HG03039 (cell line): Measurements from ENCODE around the gene ELOB.

Experiments
- ATAC-seq: cut with Tn5 transposase; IDR thresholded peaks from one replicate; pipeline ENCODE4 v1.9.1; 2021; ENCODE audit warnings: mild to moderate bottlenecking, moderate library complexity; ENCODE audit not compliant: unreplicated experiment

The ELOB gene

GRCh38 chr16:2784358-2785100 is 7.4 kb upstream of the ELOB start:
- ATAC-seq = no peak

- no peak for ATAC-seq
Observed at GRCh38 chr16:2783581-2784357, 6.7 kb upstream of the ELOB start.

GRCh38 chr16:2782583-2783351 is 5.7 kb upstream of the ELOB start:
- ATAC-seq = no peak

GRCh38 chr16:2779978-2780898 is 3.2 kb upstream of the ELOB start:
- no peak for ATAC-seq

- no peak for ATAC-seq
Observed at GRCh38 chr16:2779151-2779920, 2.3 kb upstream of the ELOB start.

- no peak for ATAC-seq
Observed at GRCh38 chr16:2778630-2778958, 1.5 kb upstream of the ELOB start.

- no peak for ATAC-seq
Observed at GRCh38 chr16:2777903-2778629, 986 bp upstream of the ELOB start.

GRCh38 chr16:2776500-2777139 is 460 bp downstream of the ELOB start:
- ATAC-seq = peak; percentile 26

- ATAC-seq = no peak
Observed at GRCh38 chr16:2775765-2776499, 1.1 kb downstream of the ELOB start.

GRCh38 chr16:2775131-2775716 is 1.9 kb downstream of the ELOB start:
- no peak for ATAC-seq

GRCh38 chr16:2774161-2774891 is 2.8 kb downstream of the ELOB start:
- ATAC-seq = no peak

GRCh38 chr16:2773188-2773968 is 3.7 kb downstream of the ELOB start:
- ATAC-seq = no peak

GRCh38 chr16:2771496-2772402 is 5.3 kb downstream of the ELOB start:
- ATAC-seq = no peak

- no peak for ATAC-seq
Observed at GRCh38 chr16:2770057-2770951, 6.8 kb downstream of the ELOB start.
